SU-DHL-6 (cell line): ENCODE data around the gene PLPP1.

Experiments
- H2AFZ ChIP-seq: fragments of 200-600 bp; sonication (generic); 2 replicates; pipeline ENCODE4 v1.6.1; 2014; ENCODE audit warnings: low read depth, mild to moderate bottlenecking, moderate library complexity, mixed read lengths, antibody characterized with exemption, low read length; ENCODE audit not compliant: severe bottlenecking
- H3F3A ChIP-seq: fragments of 200-600 bp; shearing (Covaris generic); 2 replicates; pipeline ENCODE4 v1.6.0; 2016; ENCODE audit warnings: antibody characterized with exemption, mild to moderate bottlenecking; ENCODE audit not compliant: insufficient read depth
- H3K27ac ChIP-seq: fragments of 200-600 bp; sonication (generic); 2 replicates; pipeline ENCODE4 v1.5.1; 2016; ENCODE audit warnings: low read depth, mild to moderate bottlenecking, low read length, moderate library complexity, mixed read lengths
- H3K27me3 ChIP-seq: fragments of 200-600 bp; sonication (generic), shearing (Covaris generic); 2 replicates; pipeline ENCODE4 v1.6.0; 2014; ENCODE audit warnings: mild to moderate bottlenecking, low read length
- H3K36me3 ChIP-seq: fragments of 200-600 bp; sonication (generic); 2 replicates; pipeline ENCODE4 v1.6.1; 2014; ENCODE audit warnings: mild to moderate bottlenecking, low read length, mixed read lengths
- H3K4me2 ChIP-seq: fragments of 300-600, 200-600 bp; shearing (Covaris generic), sonication (generic); 2 replicates; pipeline ENCODE4 v1.6.0; 2014; ENCODE audit warnings: low read length, low read depth, mild to moderate bottlenecking; ENCODE audit not compliant: poor library complexity, severe bottlenecking
- H3K4me3 ChIP-seq: fragments of 200-600 bp; sonication (generic); 2 replicates; pipeline ENCODE4 v1.5.1; 2014; ENCODE audit warnings: antibody characterized with exemption, low read length, mild to moderate bottlenecking, mixed read lengths; ENCODE audit not compliant: insufficient read depth, poor library complexity, severe bottlenecking
- H3K79me2 ChIP-seq: fragments of 200-600 bp; sonication (generic); 2 replicates; pipeline ENCODE4 v1.6.1; 2014; ENCODE audit warnings: mild to moderate bottlenecking, low read length, moderate library complexity; ENCODE audit not compliant: insufficient read depth
- H3K9ac ChIP-seq: fragments of 200-600 bp; sonication (generic); 2 replicates; pipeline ENCODE4 v1.7.0; 2014; ENCODE audit warnings: mild to moderate bottlenecking, low read length
- H3K9me2 ChIP-seq: fragments of 200-600 bp; sonication (generic); replicated peaks from 2 replicates; pipeline ENCODE4 v1.6.1; 2014; ENCODE audit warnings: low read length; ENCODE audit not compliant: insufficient read depth
- H3K9me3 ChIP-seq: fragments of 200-600 bp; sonication (generic); 2 replicates; pipeline ENCODE4 v1.6.1; 2014; ENCODE audit warnings: low read length, mixed read lengths; ENCODE audit not compliant: insufficient read depth
- H4K20me1 ChIP-seq: fragments of 200-600 bp; sonication (generic); 2 replicates; pipeline ENCODE4 v1.6.1; 2014; ENCODE audit warnings: low read depth, mild to moderate bottlenecking, antibody characterized with exemption, low read length, moderate library complexity, mixed read lengths
- CTCF ChIP-seq: fragments of 200-600 bp; sonication (generic); IDR thresholded peaks from one replicate; pipeline ENCODE4 v1.5.1; 2017; ENCODE audit warnings: antibody characterized with exemption, mild to moderate bottlenecking, low read length, moderate library complexity; ENCODE audit not compliant: insufficient read depth, poor library complexity, severe bottlenecking
- EZH2phosphoT487 ChIP-seq: fragments of 200-600 bp; sonication (generic), shearing (Covaris generic); conservative IDR thresholded peaks from 2 replicates; pipeline ENCODE4 v1.6.1; 2018; ENCODE audit warnings: mild to moderate bottlenecking, antibody characterized with exemption, low read length, moderate library complexity, mixed read lengths

Gene PLPP1

DNA sequence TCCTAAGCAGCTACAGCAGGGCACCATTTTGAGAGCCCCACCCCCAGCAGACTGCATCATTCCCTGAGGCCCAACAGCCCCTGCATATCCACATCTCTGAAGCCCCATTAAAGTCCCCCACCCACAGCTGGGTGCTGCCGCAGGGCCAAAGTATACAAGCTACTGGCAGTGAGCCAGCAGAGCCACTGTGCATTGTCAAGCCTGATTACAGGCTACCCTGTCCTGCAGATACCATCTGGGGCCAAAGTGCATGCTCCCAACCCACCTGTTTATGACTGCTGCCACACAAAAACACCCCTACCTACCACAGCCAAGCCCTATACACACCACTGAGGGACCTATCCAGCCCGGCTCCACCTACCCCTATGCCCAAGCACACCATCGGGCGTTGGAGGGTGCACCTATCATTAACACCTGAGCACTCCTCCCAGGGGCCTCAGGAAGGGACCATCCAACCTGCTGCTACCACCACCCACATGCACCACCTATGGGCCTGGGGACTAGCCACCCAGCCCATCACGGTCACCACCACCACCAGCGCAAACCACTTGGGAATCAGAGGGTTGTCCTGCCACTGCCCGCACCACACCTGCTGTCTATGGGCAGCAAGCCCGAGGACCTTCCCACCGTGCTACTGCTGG, 105.0 kb downstream of the PLPP1 start:
- no peak overlapping the region for H3K27ac ChIP-seq
- no peaks in the 10 kb centered on the region for H3K9me3 ChIP-seq
- TF ChIP-seq CTCF (no peak), EZH2phosphoT487 (no peak)
- H4K20me1 ChIP-seq = no peaks in the 10 kb centered on the region
- H3F3A ChIP-seq = no peaks in the 10 kb centered on the region
- H3K36me3 ChIP-seq = peaks cover 15% of the 10 kb centered on the region
- H3K9me2 ChIP-seq = no peaks in the 10 kb centered on the region
- no peak overlapping the region for H3K4me3 ChIP-seq
- H2AFZ ChIP-seq = no peak overlapping the region
- no peak overlapping the region for H3K4me2 ChIP-seq
- no peaks in the 10 kb centered on the region for H3K27me3 ChIP-seq
- no peaks in the 10 kb centered on the region for H3K79me2 ChIP-seq
- no peak overlapping the region for H3K9ac ChIP-seq

GRCh38 chr5:55429221-55429612, 105.5 kb downstream of the PLPP1 start:
- no peak for TF ChIP-seq EZH2phosphoT487
- TF ChIP-seq CTCF = no peak
- no peaks in the 10 kb centered on the region for H3K79me2 ChIP-seq
- no peaks in the 10 kb centered on the region for H3F3A ChIP-seq
- H3K9ac ChIP-seq = no peak overlapping the region
- no peaks in the 10 kb centered on the region for H3K9me3 ChIP-seq
- no peak overlapping the region for H2AFZ ChIP-seq
- no peaks in the 10 kb centered on the region for H3K9me2 ChIP-seq
- H3K4me3 ChIP-seq = no peak overlapping the region
- H3K27me3 ChIP-seq = no peaks in the 10 kb centered on the region
- H3K4me2 ChIP-seq = no peak overlapping the region
- peaks cover 15% of the 10 kb centered on the region for H3K36me3 ChIP-seq
- no peaks in the 10 kb centered on the region for H4K20me1 ChIP-seq
- H3K27ac ChIP-seq = no peak overlapping the region

GRCh38 chr5:55427157-55427556, 107.6 kb downstream of the PLPP1 start:
- Histone ChIP-seq H3K27ac (no peak overlapping the region), H3K9me2 (no peaks in the 10 kb centered on the region), H3K9ac (no peak overlapping the region), H4K20me1 (no peaks in the 10 kb centered on the region), H3K27me3 (no peaks in the 10 kb centered on the region), H3K4me2 (no peak overlapping the region), H3K79me2 (no peaks in the 10 kb centered on the region), H3F3A (no peaks in the 10 kb centered on the region), H3K36me3 (peaks cover 25% of the 10 kb centered on the region), H3K9me3 (no peaks in the 10 kb centered on the region), H3K4me3 (no peak overlapping the region), H2AFZ (no peak overlapping the region)
- TF ChIP-seq CTCF (no peak), EZH2phosphoT487 (no peak)
